ENCODE measurements around the gene PTPRCAP. TPM values are rescaled to one million over a fixed set of nuclear protein-coding genes. Genes with fewer than 3 reads are reported as not detected.
A peak's percentile ranks its signal among the peaks of the same experiment; 100 is the strongest.

Gene PTPRCAP
- polyA plus RNA-seq, 1 donor (not counting 4 experiments of a cell fraction or from before 2014, with no cell fraction given), result not detected

DNA sequence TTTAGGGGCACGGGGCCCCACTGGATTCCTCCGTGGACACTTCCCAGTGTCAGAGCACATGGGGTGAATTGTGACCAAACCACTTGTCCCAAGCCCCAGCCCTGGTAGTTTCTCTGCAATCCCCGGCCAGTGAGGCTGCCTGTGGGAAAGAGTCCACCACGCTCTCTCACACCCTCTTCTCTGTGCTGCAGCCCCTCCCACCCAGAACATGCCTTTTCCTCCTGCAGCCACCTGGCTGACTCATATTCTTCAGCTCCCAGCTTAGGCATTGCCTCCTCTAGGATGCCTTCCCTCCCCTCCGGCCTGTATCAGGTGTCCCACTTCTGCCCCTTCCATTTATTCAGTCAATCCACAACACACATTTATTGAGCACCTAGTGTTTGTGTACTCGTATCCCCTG, 14.6 kb downstream of the PTPRCAP start:
- H3K27me3 ChIP-seq (ENCODE audit: control insufficient read depth, extremely low read depth, insufficient read depth, low read length), result peaks cover 4% of the 10 kb centered on the region
- peak overlapping the region; percentile 37 for H3K4me2 ChIP-seq (ENCODE audit: control insufficient read depth, extremely low read depth, insufficient read depth, low read depth, low read length)
- no peaks in the 10 kb centered on the region for H3K9me3 ChIP-seq (ENCODE audit: control insufficient read depth, low read depth, low read length)
- TF ChIP-seq, protein P1, sequence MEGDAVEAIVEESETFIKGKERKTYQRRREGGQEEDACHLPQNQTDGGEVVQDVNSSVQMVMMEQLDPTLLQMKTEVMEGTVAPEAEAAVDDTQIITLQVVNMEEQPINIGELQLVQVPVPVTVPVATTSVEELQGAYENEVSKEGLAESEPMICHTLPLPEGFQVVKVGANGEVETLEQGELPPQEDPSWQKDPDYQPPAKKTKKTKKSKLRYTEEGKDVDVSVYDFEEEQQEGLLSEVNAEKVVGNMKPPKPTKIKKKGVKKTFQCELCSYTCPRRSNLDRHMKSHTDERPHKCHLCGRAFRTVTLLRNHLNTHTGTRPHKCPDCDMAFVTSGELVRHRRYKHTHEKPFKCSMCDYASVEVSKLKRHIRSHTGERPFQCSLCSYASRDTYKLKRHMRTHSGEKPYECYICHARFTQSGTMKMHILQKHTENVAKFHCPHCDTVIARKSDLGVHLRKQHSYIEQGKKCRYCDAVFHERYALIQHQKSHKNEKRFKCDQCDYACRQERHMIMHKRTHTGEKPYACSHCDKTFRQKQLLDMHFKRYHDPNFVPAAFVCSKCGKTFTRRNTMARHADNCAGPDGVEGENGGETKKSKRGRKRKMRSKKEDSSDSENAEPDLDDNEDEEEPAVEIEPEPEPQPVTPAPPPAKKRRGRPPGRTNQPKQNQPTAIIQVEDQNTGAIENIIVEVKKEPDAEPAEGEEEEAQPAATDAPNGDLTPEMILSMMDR (optimal IDR thresholded peaks at IDR 0.05 in 1 of 3, IDR thresholded peaks at IDR 0.05 in 1 of 3, conservative IDR thresholded peaks at IDR 0.05 in 1 of 3; ENCODE audit: extremely low read depth in 1 of 3, insufficient read depth in 2 of 3, low read length in 3 of 3), result no peak
- TF ChIP-seq EZH2 (IDR thresholded peaks at IDR 0.05; ENCODE audit: low read length), result no peak
- H3K4me1 ChIP-seq (ENCODE audit: control insufficient read depth, extremely low read depth, insufficient read depth, low read length), result peaks cover 26% of the 10 kb centered on the region
- H3K9ac ChIP-seq (ENCODE audit: control insufficient read depth, extremely low read depth, insufficient read depth, low read length), result peak overlapping the region; percentile 3
- dilution Hi-C loops (cut with MboI; ENCODE audit: extremely low pct_ligation_motif_present, low sequenced_read_pairs), result no loop called here
- H3K27ac ChIP-seq (ENCODE audit: control insufficient read depth, insufficient read depth, low read length), result peak overlapping the region; percentile 61
- H4K20me1 ChIP-seq (ENCODE audit: control insufficient read depth, extremely low read depth, insufficient read depth, low read length), result no peaks in the 10 kb centered on the region
- DNase-seq (ENCODE audit: low read depth, low spot score) (no peak), FAIRE-seq (peak; percentile 97)
- no peaks in the 10 kb centered on the region for H3K36me3 ChIP-seq (ENCODE audit: control insufficient read depth in 2 of 2, extremely low read depth in 1 of 2, insufficient read depth in 2 of 2, low read length in 2 of 2)
- no peak overlapping the region for H3K4me3 ChIP-seq (ENCODE audit: control insufficient read depth in 2 of 3, extremely low read depth in 1 of 3, insufficient read depth in 2 of 3, low read depth in 1 of 3, low read length in 3 of 3)
- no peaks in the 10 kb centered on the region for H3K79me2 ChIP-seq (ENCODE audit: control insufficient read depth, insufficient read depth, low read length)
- H3K9me1 ChIP-seq (ENCODE audit: control insufficient read depth, extremely low read depth, insufficient read depth, low read length), result no peaks in the 10 kb centered on the region
- H2AFZ ChIP-seq (ENCODE audit: control insufficient read depth, low read length), result peak overlapping the region; percentile 49

DNA sequence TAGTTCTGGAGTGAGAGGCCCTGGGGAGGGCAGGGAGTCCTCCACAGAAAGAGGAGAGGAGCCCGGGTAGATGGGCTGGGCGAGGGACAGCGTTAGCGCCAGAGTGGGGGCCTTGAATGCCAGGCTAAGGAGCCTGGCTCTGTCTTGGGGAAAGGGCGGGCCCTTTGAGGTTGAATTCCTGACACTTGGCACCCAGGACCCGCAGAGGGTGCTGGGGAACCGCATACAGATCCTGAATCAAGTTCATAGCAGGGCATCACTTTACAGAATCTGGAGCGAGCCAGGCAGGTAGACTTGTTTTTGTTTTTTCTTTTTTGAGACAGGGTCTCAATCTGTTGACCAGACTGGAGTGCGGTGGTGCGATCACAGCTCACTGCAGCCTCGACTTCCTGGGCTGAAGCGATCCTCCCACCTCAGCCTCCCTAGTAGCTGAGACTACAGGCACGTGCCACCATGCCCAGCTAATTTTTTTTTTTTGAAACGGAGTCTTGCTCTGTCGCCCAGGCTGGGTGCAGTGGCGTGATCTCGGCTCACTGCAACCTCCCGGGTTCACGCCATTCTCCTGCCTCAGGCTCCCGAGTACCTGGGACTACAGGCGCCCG, 16.0 kb downstream of the PTPRCAP start:
- Histone ChIP-seq H3K27ac (ENCODE audit: control insufficient read depth, insufficient read depth, low read length) (no peak overlapping the region), H4K20me1 (ENCODE audit: control insufficient read depth, extremely low read depth, insufficient read depth, low read length) (no peaks in the 10 kb centered on the region), H3K79me2 (ENCODE audit: control insufficient read depth, insufficient read depth, low read length) (no peaks in the 10 kb centered on the region), H2AFZ (ENCODE audit: control insufficient read depth, low read length) (peak overlapping the region; percentile 73), H3K27me3 (ENCODE audit: control insufficient read depth, extremely low read depth, insufficient read depth, low read length) (peaks cover 4% of the 10 kb centered on the region), H3K36me3 (ENCODE audit: control insufficient read depth in 2 of 2, extremely low read depth in 1 of 2, insufficient read depth in 2 of 2, low read length in 2 of 2) (no peaks in the 10 kb centered on the region), H3K9me3 (ENCODE audit: control insufficient read depth, low read depth, low read length) (no peaks in the 10 kb centered on the region), H3K4me3 (ENCODE audit: control insufficient read depth in 2 of 3, extremely low read depth in 1 of 3, insufficient read depth in 2 of 3, low read depth in 1 of 3, low read length in 3 of 3) (peak overlapping the region in 2 of 3 experiments; percentile 18 to 59), H3K9ac (ENCODE audit: control insufficient read depth, extremely low read depth, insufficient read depth, low read length) (peak overlapping the region; percentile 56), H3K9me1 (ENCODE audit: control insufficient read depth, extremely low read depth, insufficient read depth, low read length) (no peaks in the 10 kb centered on the region), H3K4me2 (ENCODE audit: control insufficient read depth, extremely low read depth, insufficient read depth, low read depth, low read length) (peak overlapping the region; percentile 76), H3K4me1 (ENCODE audit: control insufficient read depth, extremely low read depth, insufficient read depth, low read length) (peaks cover 22% of the 10 kb centered on the region)
- DNase-seq (ENCODE audit: low read depth, low spot score) (no peak), FAIRE-seq (no peak)
- dilution Hi-C loops (cut with MboI; ENCODE audit: extremely low pct_ligation_motif_present, low sequenced_read_pairs), result no loop called here
- TF ChIP-seq EZH2 (IDR thresholded peaks at IDR 0.05; ENCODE audit: low read length), result no peak
- TF ChIP-seq, protein P1 (optimal IDR thresholded peaks at IDR 0.05 in 1 of 3, IDR thresholded peaks at IDR 0.05 in 1 of 3, conservative IDR thresholded peaks at IDR 0.05 in 1 of 3; ENCODE audit: extremely low read depth in 1 of 3, insufficient read depth in 2 of 3, low read length in 3 of 3), result peak in 2 of 3 experiments; percentile 4 to 22

All from keratinocyte (primary cell).